GM19238 (cell line): Measurements from ENCODE around the gene DISC1.
"Not testable (repeated sequence)": the region's sequence is repeated elsewhere in the genome, so short reads cannot be mapped to it uniquely, and the experiment has no call there.

ENCODE experiments used
- DNase-seq: peaks from one replicate; pipeline ENCODE4 v3.0.0; 2011; ENCODE audit warnings: low spot score; ENCODE audit not compliant: insufficient read length

Gene DISC1

GRCh38 chr1:231667896-231668506, 41.4 kb downstream of the DISC1 start:
- no peak for DNase-seq

DNA sequence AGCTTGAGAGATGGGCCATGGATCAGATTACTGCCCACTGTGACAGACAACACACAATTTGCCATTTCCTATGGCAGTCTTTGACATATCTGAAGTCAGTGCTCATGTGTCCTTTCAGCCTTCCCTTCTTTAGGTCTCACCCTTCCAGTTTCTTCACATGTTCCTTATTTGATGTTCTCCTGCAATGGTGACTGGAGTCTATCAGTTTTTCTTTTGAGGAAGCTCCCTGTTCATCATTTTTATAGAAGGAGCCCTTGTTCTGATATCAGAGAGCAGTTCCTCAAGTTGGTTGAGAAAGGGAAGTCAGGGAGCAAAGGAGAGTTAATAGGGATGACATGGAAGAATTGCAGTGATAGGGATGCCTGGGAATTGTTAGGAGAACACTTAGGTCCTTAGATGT, 42.2 kb downstream of the DISC1 start:
- DNase-seq: no peak

DNA sequence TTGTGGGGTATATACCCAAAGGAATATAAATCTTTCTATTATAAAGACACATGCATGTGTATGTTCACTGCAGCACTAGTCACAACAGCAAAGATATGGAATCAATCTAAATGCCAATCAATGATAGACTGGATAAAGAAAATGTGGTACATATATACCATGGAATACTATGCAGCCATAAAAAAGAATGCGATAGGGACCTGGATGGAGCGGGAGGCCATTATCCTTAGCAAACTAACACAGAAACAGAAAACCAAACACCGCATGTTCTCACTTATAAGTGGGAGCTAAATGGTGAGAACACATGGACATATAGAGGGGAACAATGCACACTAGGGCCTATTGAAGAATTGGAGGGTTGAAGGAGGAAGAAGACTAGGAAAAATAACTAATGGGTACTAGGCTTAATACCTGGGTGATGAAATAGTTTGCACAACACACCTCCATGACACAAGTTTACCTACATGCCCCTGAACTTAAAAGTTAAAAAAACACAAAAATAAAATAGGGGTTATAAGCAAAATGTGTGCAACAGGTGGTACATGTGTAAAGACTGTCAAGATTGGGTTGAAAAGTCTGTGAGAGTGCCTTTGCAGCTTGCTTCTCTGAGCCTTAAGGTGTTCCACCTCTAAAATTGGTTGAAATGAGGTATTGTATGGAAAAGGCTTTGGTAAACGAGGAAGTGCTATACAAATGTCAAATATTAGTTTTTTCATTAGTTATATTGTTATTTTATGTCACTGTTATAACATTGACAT, 43.5 kb downstream of the DISC1 start:
- not testable (repeated sequence) for DNase-seq

GRCh38 chr1:231670755-231671154, 44.2 kb downstream of the DISC1 start:
- no peak for DNase-seq

- no peak for DNase-seq
Measured at GRCh38 chr1:231674575-231674974, 48.0 kb downstream of the DISC1 start.

- DNase-seq: no peak
Measured at GRCh38 chr1:231676487-231676886, 49.9 kb downstream of the DISC1 start.

DNA sequence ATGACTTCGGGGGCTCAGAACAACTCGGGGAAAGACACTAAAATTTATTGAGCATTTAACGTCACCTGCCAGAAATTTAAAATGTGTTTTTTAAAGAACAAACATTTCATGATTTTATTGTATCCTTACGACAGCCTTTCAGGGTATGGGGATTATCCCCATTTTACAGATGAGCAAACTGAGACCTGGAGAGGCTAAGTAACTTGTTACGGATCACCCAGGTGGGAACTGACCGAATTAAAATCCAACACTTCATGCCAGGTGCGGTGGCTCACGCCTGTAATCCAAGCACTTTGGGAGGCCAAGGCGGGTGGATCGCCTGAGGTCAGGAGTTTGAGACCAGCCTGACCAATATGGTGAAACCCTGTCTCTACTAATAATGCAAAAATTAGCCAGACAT, 50.9 kb downstream of the DISC1 start:
- no peak for DNase-seq

DNA sequence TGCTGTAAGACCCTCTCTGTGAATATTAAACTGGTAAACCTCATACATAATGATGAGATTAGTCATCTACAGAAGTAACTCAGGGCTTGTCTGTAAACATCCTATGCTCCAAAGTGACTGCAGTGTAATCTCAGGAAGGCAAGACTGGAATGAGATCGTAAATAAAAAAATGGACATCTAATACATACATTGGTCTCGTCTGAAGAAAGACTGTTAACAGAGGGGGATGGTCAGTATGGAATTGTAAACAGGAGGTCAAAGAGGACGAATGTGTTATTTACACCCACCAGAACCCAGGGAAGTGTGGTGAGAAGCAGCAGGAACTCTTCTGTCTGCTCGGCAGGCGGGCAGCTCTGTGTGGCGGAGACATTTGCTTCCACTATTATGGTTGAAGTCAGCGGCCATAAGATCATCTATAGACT, 51.4 kb downstream of the DISC1 start:
- DNase-seq: no peak

DNA sequence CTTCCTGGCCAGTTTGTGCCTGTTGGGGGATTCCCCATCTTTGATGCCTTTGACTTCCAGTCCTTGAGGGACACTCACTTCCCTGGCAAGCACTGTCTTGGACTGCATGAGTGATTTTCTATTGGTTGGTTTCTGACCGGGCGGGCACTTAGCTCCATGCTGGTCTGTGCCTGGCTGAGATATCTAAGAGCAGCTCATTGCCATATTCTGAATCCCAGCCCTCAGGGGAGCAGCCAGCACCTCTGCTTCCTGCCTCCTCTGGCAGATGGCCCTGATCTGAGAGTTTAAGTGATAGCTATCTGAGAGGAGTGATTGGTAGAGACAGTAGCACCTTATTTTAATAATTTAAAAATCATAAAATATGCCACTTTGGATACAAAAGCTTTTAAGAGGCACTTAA, 52.5 kb downstream of the DISC1 start:
- DNase-seq: no peak

DNA sequence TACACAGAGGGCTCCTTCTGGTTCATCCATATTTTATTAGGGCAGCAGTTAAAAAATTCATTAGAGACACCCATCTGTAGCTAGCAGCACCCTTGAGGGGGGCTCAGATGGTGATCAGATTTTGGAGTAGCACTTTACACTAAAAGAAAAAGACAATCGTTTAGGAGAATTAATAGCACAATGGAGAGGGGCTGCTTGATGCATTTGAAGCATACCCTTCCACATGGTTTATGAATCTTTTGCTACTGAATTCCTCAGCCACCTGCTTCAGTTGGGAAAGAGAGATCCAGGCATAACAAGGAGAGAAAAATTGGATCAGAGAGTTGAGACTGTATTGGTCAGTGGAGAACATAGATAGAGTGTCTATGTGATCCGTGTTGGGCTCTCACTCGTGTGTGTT, 54.4 kb downstream of the DISC1 start:
- DNase-seq: no peak

GRCh38 chr1:231682779-231683178, 56.2 kb downstream of the DISC1 start:
- DNase-seq: no peak

- DNase-seq: no peak
Measured at GRCh38 chr1:231683439-231684165, 57.0 kb downstream of the DISC1 start.

DNA sequence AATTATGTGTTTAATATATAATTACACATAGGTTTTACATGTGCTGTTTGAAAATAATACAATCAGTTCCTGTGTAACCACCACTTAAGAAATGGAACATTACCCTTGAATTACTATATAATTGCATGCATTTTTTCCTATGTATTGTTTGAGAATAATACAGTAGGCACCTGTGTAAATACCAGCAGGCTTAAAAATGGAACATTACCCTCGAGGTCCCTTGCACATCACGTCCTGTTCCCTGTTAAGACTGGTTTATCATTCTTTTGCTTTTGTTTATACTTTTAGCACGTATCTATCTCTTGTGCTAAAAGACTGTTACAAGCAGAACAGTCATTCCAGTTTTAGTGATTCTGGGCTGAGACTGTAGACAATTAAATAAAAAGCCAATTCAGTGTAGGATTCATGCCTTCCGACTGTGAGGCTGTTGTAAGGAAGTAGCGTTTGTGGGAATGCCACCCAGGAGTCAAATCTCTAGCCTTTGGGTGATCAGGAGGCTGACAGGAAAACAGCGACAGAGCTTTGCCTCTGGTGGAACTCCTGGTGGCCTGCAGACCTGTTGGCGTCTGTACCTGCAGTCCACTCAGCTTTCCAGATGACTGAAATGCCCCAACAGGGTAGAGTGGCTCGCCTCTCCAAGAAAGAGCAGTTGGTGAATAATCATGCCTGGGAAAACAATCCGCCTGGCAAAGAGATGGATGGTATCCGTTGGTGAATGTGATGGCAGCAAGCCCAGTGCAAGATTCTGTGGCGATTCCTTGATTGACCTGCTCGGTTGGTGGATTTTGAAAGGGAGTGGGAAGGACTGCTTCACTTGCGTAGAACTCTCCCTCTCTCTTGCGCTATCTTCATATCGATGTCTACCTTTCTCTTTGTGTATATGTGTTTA, 58.0 kb downstream of the DISC1 start:
- no peak for DNase-seq

GRCh38 chr1:231686384-231686783, 59.8 kb downstream of the DISC1 start:
- DNase-seq: no peak

DNA sequence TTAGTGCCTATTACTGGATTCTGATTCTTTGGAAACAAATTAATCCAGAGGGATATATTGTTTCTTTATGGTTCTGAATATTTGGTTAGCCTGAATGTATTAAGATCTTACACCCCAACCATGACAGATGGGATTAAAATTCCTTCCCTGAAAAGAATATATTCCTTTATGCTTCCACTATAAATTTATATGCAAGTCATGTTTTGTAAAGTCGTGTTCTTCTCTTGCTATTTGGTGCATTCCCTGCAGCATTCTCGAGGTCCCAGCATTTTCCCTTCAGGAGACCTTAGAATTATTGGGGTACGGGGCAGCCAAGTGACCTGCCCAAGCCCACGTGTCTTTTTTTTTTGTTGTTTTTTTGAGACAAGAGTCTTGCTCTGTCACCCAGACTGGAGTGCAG, 62.4 kb downstream of the DISC1 start:
- no peak for DNase-seq

- no peak for DNase-seq
Measured at GRCh38 chr1:231690059-231690458, 63.5 kb downstream of the DISC1 start.

- no peak for DNase-seq
Measured at GRCh38 chr1:231691618-231692259, 65.1 kb downstream of the DISC1 start.

DNA sequence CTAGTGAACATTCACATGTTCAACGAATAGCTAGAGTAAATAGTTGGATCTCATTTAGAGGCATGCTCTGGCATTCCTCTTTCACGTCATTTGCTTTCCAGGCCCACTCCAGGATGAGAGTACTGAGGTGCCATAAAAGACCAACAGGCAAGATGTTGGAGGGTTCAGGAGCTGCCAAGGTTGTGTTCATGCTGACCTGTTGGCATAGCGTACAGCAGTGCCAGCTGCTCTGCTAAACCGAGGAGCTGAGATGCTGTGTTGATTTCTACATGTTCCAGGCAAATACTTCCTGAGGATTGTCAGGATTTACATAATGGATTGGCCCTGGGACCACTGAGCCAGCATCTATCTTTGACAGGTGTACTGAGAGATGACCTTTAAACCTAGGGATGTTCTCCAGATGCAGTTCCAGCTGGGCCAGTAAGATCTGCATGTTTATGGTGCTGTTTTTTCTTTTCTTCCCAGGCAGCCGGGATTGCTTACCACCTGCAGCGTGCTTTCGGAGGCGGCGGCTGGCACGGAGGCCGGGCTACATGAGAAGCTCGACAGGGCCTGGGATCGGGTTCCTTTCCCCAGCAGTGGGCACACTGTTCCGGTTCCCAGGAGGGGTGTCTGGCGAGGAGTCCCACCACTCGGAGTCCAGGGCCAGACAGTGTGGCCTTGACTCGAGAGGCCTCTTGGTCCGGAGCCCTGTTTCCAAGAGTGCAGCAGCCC, 66.9 kb downstream of the DISC1 start:
- DNase-seq: no peak

- no peak for DNase-seq
Measured at GRCh38 chr1:231694075-231694431, 67.5 kb downstream of the DISC1 start.

GRCh38 chr1:231694465-231695077, 68.0 kb downstream of the DISC1 start:
- no peak for DNase-seq
